HUES64 (cell line): ENCODE data around the gene PILRB.
"Not testable (repeated sequence)": the region's sequence is repeated elsewhere in the genome, so short reads cannot be mapped to it uniquely, and the experiment has no call there.

Source experiments
- H3K27ac ChIP-seq: 2 replicates; pipeline ENCODE4 v1.7.0; 2013; ENCODE audit warnings: low read depth, low read length, inconsistent platforms
- H3K27me3 ChIP-seq: 2 replicates; pipeline ENCODE4 v1.6.1; 2013; ENCODE audit warnings: mild to moderate bottlenecking, low read length; ENCODE audit not compliant: insufficient read depth
- H3K36me3 ChIP-seq: 2 replicates; pipeline ENCODE4 v1.6.1; 2013; ENCODE audit warnings: mild to moderate bottlenecking, low read length; ENCODE audit not compliant: insufficient read depth
- H3K4me1 ChIP-seq: 2 replicates; pipeline ENCODE4 v1.6.1; 2013; ENCODE audit warnings: mild to moderate bottlenecking, low read length, moderate library complexity; ENCODE audit not compliant: insufficient read depth
- H3K4me3 ChIP-seq: 2 replicates; pipeline ENCODE4 v1.5.1; 2013; ENCODE audit warnings: mild to moderate bottlenecking, low read length, moderate library complexity
- H3K9ac ChIP-seq: 2 replicates; pipeline ENCODE4 v1.6.1; 2013; ENCODE audit warnings: mild to moderate bottlenecking, low read depth, low read length
- H3K9me3 ChIP-seq: 2 replicates; pipeline ENCODE4 v1.6.1; 2013; ENCODE audit warnings: low read depth, low read length; ENCODE audit not compliant: insufficient read depth
- WGBS: fragments of 150-250, 120-280 bp; methylation state at CpG from one replicate; pipeline ENCODE4 v1.1.7; 2013; ENCODE audit warnings: missing lambda C conversion rate; 5-methylcytosine and 5-hydroxymethylcytosine counted together

The PILRB gene

GRCh38 chr7:100380196-100380595, 22.3 kb downstream of the PILRB start:
- H3K27me3 ChIP-seq: no peaks in the 10 kb centered on the region
- no peak overlapping the region for H3K4me3 ChIP-seq
- no peaks in the 10 kb centered on the region for H3K36me3 ChIP-seq
- no peaks in the 10 kb centered on the region for H3K9me3 ChIP-seq
- WGBS: 97% methylated on average over 3 of the region's 4 CpGs
- no peaks in the 10 kb centered on the region for H3K4me1 ChIP-seq
- no peak overlapping the region for H3K9ac ChIP-seq
- H3K27ac ChIP-seq: no peak overlapping the region

GRCh38 chr7:100381531-100382233, 23.8 kb downstream of the PILRB start:
- not testable (repeated sequence) for H3K27ac ChIP-seq, H3K4me1 ChIP-seq, H3K9me3 ChIP-seq, H3K27me3 ChIP-seq, H3K36me3 ChIP-seq, H3K4me3 ChIP-seq, H3K9ac ChIP-seq
- 95% methylated on average over 48 of the region's 49 CpGs for WGBS

DNA sequence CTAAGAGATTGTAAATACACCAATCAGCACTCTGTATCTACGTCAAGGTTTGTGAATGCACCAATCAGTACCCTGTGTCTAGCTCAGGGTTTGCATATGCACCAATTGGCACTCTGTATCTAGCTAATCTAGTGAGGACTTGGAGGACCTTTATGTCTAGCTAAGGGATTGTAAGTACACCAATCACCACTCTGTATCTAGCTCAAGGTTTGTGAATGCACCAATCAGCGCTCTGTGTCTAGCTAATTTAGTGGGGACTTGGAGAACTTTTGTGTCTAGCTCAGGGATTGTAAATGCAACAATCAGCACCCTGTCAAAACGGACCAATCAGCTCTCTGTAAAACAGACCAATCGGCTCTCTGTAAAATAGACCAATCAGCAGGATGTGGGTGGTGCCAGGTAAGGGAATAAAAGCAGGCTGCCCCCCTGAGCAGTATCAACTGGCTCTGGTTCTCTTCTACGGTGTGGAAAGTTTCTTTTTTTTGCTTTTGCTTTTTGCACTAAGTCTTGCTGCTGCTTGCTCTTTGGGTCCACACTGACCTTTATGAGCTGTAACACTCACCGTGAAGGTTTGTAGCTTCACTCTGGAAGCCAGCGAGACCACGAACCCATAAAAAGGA, 24.4 kb downstream of the PILRB start:
- H3K27ac ChIP-seq, H3K27me3 ChIP-seq, H3K9ac ChIP-seq, H3K9me3 ChIP-seq, H3K4me1 ChIP-seq, H3K4me3 ChIP-seq, H3K36me3 ChIP-seq: not testable (repeated sequence)
- 94% methylated on average over 8 of the region's 8 CpGs for WGBS

DNA sequence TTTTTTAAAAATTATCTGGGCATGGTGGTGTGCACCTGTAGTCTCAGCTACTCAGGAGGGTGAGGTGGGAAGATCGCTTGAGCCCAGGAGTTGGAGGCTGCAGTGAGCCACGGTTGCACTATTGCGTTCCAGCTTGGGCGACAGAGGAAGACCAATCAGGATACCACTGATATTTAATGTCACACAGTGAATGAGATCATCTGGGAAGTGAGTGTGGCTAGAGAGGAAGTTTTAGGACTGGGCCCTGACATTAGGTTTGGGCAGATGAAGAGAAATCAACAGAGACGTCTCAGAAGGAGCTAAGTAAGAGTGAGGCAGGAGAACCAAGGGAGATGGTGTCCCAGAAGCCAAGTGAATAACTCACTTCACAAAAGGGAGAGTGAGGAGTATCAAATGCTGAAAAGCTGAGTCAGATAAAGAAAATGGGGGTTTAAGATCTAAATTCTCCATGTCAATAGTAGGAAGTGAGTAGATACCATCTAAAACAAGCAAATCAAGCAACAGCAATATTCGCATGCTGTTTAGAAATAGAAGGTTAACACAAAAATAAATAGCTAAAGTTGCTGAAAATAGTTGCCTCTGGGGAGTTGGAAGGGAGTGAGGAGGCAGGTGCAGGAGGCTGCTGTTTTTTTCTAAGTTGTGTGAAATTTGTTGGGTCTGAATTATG, 26.8 kb downstream of the PILRB start:
- Histone ChIP-seq H3K9ac (no peak overlapping the region), H3K36me3 (no peaks in the 10 kb centered on the region), H3K4me1 (no peaks in the 10 kb centered on the region), H3K27ac (no peak overlapping the region), H3K9me3 (no peaks in the 10 kb centered on the region), H3K27me3 (no peaks in the 10 kb centered on the region), H3K4me3 (no peak overlapping the region)
- WGBS: 94% methylated on average over 6 of the region's 6 CpGs

DNA sequence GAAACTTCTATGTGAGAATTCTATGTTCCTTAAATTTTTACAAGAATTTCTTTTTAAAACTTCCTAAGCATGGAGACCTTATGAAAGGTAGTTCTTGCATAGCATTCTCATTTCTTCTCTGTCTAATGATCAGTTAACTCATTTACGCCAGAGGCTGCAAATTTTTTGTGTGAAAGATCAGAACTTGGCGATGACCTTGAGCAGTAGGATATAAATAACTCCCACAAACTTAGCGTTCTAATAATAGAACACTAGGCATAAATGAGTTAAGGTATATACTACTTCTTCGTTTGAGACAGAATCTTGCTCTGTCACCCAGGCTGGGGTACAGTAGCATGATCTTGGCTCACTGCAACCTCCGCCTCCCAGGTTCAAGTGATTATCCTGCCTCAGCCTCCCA, 29.0 kb downstream of the PILRB start:
- Histone ChIP-seq H3K9me3 (no peaks in the 10 kb centered on the region), H3K9ac (no peak overlapping the region), H3K4me1 (no peaks in the 10 kb centered on the region), H3K27me3 (no peaks in the 10 kb centered on the region), H3K4me3 (no peak overlapping the region), H3K27ac (no peak overlapping the region), H3K36me3 (no peaks in the 10 kb centered on the region)
- WGBS: 94% methylated on average over 4 of the region's 5 CpGs

DNA sequence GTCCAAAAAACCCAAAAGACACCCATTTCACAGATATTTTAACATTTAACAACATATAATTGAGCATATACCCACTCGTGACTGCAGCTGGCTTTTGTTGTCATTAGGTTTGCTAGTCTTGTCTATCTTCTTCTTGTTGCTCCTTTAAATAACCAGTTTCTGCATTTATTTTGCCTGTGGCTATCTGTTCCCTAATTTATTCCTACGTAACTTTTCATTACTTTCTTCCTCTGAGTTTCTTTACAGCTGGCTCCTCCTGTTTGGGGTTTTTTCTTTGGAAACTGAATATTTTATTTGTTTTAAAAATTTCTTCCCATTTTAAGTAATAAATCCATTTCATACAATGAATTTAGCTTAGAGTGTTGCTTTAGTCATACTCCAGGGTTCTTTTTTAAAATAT, 29.8 kb downstream of the PILRB start:
- no peaks in the 10 kb centered on the region for H3K9me3 ChIP-seq
- WGBS: 90% methylated on average over 2 of the region's 2 CpGs
- H3K36me3 ChIP-seq: no peaks in the 10 kb centered on the region
- H3K27me3 ChIP-seq: no peaks in the 10 kb centered on the region
- H3K4me1 ChIP-seq: no peaks in the 10 kb centered on the region
- H3K27ac ChIP-seq: no peak overlapping the region
- no peak overlapping the region for H3K4me3 ChIP-seq
- no peak overlapping the region for H3K9ac ChIP-seq

DNA sequence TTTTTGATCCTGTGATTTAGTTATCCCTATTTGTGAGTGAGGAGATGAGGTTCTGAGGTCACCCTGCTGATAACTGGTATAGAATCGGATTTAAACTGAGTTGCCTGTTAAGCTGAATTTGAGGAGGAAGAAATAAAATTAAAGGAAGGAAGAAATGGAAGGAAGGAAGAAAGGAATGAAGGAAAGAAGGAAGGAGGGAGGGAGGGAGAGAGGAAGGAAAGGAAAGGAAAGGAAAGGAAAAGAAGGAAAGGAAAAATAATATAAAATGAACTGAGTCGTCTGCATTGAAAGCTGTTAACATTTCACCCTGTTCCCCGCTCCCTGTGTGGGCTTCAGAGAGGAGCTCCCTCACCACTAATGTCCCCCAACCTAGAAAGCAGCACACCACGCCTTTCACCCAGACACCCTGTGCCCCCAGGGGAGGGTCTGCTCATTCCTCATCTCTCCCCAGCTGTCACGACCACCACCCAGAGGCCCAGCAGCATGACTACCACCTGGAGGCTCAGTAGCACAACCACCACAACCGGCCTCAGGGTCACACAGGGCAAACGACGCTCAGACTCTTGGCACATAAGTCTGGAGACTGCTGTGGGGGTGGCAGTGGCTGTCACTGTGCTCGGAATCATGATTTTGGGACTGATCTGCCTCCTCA, 31.6 kb downstream of the PILRB start:
- Histone ChIP-seq H3K27me3 (no peaks in the 10 kb centered on the region), H3K4me3 (no peak overlapping the region), H3K4me1 (no peaks in the 10 kb centered on the region), H3K9me3 (no peaks in the 10 kb centered on the region), H3K27ac (no peak overlapping the region), H3K9ac (no peak overlapping the region), H3K36me3 (no peaks in the 10 kb centered on the region)
- 81% methylated on average over 9 of the region's 9 CpGs for WGBS

GRCh38 chr7:100390286-100391009, 32.5 kb downstream of the PILRB start:
- no peak overlapping the region for H3K9ac ChIP-seq
- H3K4me1 ChIP-seq: no peaks in the 10 kb centered on the region
- WGBS: 76% methylated on average over 2 of the region's 3 CpGs
- no peak overlapping the region for H3K27ac ChIP-seq
- H3K4me3 ChIP-seq: no peak overlapping the region
- H3K27me3 ChIP-seq: no peaks in the 10 kb centered on the region
- no peaks in the 10 kb centered on the region for H3K36me3 ChIP-seq
- H3K9me3 ChIP-seq: no peaks in the 10 kb centered on the region

GRCh38 chr7:100393233-100393905, 35.5 kb downstream of the PILRB start:
- 80% methylated on average over 4 of the region's 4 CpGs for WGBS
- H3K27ac ChIP-seq: no peak overlapping the region

DNA sequence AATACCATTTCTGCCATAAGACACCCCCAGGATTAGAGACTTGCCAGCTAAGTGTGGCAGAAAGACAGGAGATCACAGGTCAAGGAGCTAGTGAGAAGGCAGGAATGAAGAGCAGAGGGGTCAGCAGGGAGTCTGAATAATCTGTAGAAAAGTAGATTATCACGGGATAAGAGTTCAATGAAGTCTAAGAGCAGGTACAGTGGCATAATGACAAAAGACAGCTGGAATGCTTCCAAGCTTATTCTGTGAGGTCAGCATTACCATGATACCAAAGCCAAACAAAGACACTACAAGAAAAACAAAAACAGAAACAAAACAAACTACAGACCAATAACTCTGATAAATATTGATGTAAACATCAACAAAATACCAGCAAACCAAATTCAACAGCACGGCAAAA, 36.2 kb downstream of the PILRB start:
- Histone ChIP-seq H3K4me1 (peaks cover 3% of the 10 kb centered on the region; the same call in 1 of the 2 replicates), H3K4me3 (no peak overlapping the region), H3K27ac (no peak overlapping the region), H3K9ac (no peak overlapping the region), H3K27me3 (no peaks in the 10 kb centered on the region), H3K9me3 (no peaks in the 10 kb centered on the region), H3K36me3 (no peaks in the 10 kb centered on the region)
- WGBS: 84% methylated on average over 2 of the region's 2 CpGs

More at GRCh38 chr7:100393233-100393905, 35.5 kb downstream of the PILRB start:
- Histone ChIP-seq H3K4me1 (peaks cover 3% of the 10 kb centered on the region; the same call in 1 of the 2 replicates), H3K36me3 (no peaks in the 10 kb centered on the region), H3K27me3 (no peaks in the 10 kb centered on the region), H3K9ac (no peak overlapping the region), H3K4me3 (no peak overlapping the region), H3K9me3 (no peaks in the 10 kb centered on the region)
